Measurements from ENCODE around the gene TMEM52.
A peak's percentile ranks its signal among the peaks of the same experiment; 100 is the strongest.
"Not testable (repeated sequence)": the region's sequence is repeated elsewhere in the genome, so short reads cannot be mapped to it uniquely, and the experiment has no call there.

TMEM52 gene

GRCh38 chr1:1937549-1938275, 18.6 kb upstream of the TMEM52 start:
- Histone ChIP-seq H3K4me1 (ENCODE audit: control insufficient read depth, insufficient read depth, low read length) (no peaks in the 10 kb centered on the region), H3K36me3 (ENCODE audit: control insufficient read depth, insufficient read depth, low read length) (no peaks in the 10 kb centered on the region), H3K9ac (ENCODE audit: low read depth, low read length) (no peak overlapping the region), H3K27me3 (ENCODE audit: control insufficient read depth, insufficient read depth, low read length) (no peaks in the 10 kb centered on the region), H3K9me3 (ENCODE audit: control insufficient read depth, insufficient read depth, low read length) (peaks cover 14% of the 10 kb centered on the region), H3K4me3 (ENCODE audit: low read depth, low read length) (no peak overlapping the region), H3K27ac (ENCODE audit: low read depth, low read length) (no peak overlapping the region)

GRCh38 chr1:1937061-1937460, 18.0 kb upstream of the TMEM52 start:
- H3K9ac ChIP-seq (ENCODE audit: low read depth, low read length): no peak overlapping the region
- H3K4me1 ChIP-seq (ENCODE audit: control insufficient read depth, insufficient read depth, low read length): no peaks in the 10 kb centered on the region
- peaks cover 14% of the 10 kb centered on the region for H3K9me3 ChIP-seq (ENCODE audit: control insufficient read depth, insufficient read depth, low read length)
- H3K27me3 ChIP-seq (ENCODE audit: control insufficient read depth, insufficient read depth, low read length): no peaks in the 10 kb centered on the region
- no peaks in the 10 kb centered on the region for H3K36me3 ChIP-seq (ENCODE audit: control insufficient read depth, insufficient read depth, low read length)
- H3K4me3 ChIP-seq (ENCODE audit: low read depth, low read length): no peak overlapping the region
- no peak overlapping the region for H3K27ac ChIP-seq (ENCODE audit: low read depth, low read length)

- not testable (repeated sequence) for H3K27me3 ChIP-seq (ENCODE audit: control insufficient read depth, insufficient read depth, low read length); H3K4me1 ChIP-seq (ENCODE audit: control insufficient read depth, insufficient read depth, low read length); H3K9ac ChIP-seq (ENCODE audit: low read depth, low read length); H3K36me3 ChIP-seq (ENCODE audit: control insufficient read depth, insufficient read depth, low read length); H3K27ac ChIP-seq (ENCODE audit: low read depth, low read length)
- Histone ChIP-seq H3K4me3 (ENCODE audit: low read depth, low read length) (0 out of 2 replicates have a peak overlapping the region, but pooled peaks have one; percentile 14), H3K9me3 (ENCODE audit: control insufficient read depth, insufficient read depth, low read length) (peaks cover 14% of the 10 kb centered on the region)
Measured at GRCh38 chr1:1934848-1935247, 15.8 kb upstream of the TMEM52 start.

GRCh38 chr1:1929639-1930545, 10.8 kb upstream of the TMEM52 start:
- H3K9ac ChIP-seq (ENCODE audit: low read depth, low read length): no peak overlapping the region
- no peak overlapping the region for H3K4me3 ChIP-seq (ENCODE audit: low read depth, low read length)
- H3K36me3 ChIP-seq (ENCODE audit: control insufficient read depth, insufficient read depth, low read length): no peaks in the 10 kb centered on the region
- no peak overlapping the region for H3K27ac ChIP-seq (ENCODE audit: low read depth, low read length)
- no peaks in the 10 kb centered on the region for H3K27me3 ChIP-seq (ENCODE audit: control insufficient read depth, insufficient read depth, low read length)
- peaks cover 11% of the 10 kb centered on the region for H3K9me3 ChIP-seq (ENCODE audit: control insufficient read depth, insufficient read depth, low read length)
- no peaks in the 10 kb centered on the region for H3K4me1 ChIP-seq (ENCODE audit: control insufficient read depth, insufficient read depth, low read length)

DNA sequence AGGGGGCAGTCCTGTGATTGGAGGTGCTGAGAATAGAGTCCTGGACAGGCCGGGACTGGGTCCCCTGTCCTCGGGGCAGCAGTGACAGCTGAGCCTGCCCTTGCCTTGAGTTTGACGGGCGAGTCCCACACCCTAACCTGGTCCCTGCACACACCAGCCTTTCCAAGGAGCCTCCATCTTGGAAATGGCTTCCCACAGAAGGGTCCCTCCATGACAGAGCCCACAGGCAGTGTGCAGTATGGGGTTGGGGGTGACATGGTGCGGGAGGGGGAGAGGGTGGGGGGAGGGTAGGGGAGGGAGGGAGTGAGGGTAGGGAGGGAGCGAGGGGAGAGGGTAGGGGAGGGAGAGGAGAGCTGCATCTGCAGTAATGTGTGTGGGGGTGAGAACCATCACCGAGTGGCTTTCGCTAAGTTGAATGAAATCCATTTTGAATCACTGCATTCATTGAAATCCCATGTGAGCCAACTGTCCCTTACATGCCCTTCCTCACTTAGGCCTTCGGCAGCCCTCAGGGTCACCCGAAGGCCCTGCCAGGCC, 10.1 kb upstream of the TMEM52 start:
- no peaks in the 10 kb centered on the region for H3K27me3 ChIP-seq (ENCODE audit: control insufficient read depth, insufficient read depth, low read length)

GRCh38 chr1:1928231-1929101, 9.4 kb upstream of the TMEM52 start:
- H3K9ac ChIP-seq (ENCODE audit: low read depth, low read length): no peak overlapping the region
- no peaks in the 10 kb centered on the region for H3K9me3 ChIP-seq (ENCODE audit: control insufficient read depth, insufficient read depth, low read length)
- H3K4me3 ChIP-seq (ENCODE audit: low read depth, low read length): no peak overlapping the region
- no peaks in the 10 kb centered on the region for H3K27me3 ChIP-seq (ENCODE audit: control insufficient read depth, insufficient read depth, low read length)
- H3K36me3 ChIP-seq (ENCODE audit: control insufficient read depth, insufficient read depth, low read length): no peaks in the 10 kb centered on the region
- H3K4me1 ChIP-seq (ENCODE audit: control insufficient read depth, insufficient read depth, low read length): no peaks in the 10 kb centered on the region
- no peak overlapping the region for H3K27ac ChIP-seq (ENCODE audit: low read depth, low read length)

More for the DNA sequence above, 10.1 kb upstream of the TMEM52 start:
- Histone ChIP-seq H3K4me1 (ENCODE audit: control insufficient read depth, insufficient read depth, low read length) (no peaks in the 10 kb centered on the region), H3K36me3 (ENCODE audit: control insufficient read depth, insufficient read depth, low read length) (no peaks in the 10 kb centered on the region), H3K27ac (ENCODE audit: low read depth, low read length) (no peak overlapping the region), H3K4me3 (ENCODE audit: low read depth, low read length) (no peak overlapping the region), H3K9ac (ENCODE audit: low read depth, low read length) (no peak overlapping the region), H3K9me3 (ENCODE audit: control insufficient read depth, insufficient read depth, low read length) (peaks cover 4% of the 10 kb centered on the region)

DNA sequence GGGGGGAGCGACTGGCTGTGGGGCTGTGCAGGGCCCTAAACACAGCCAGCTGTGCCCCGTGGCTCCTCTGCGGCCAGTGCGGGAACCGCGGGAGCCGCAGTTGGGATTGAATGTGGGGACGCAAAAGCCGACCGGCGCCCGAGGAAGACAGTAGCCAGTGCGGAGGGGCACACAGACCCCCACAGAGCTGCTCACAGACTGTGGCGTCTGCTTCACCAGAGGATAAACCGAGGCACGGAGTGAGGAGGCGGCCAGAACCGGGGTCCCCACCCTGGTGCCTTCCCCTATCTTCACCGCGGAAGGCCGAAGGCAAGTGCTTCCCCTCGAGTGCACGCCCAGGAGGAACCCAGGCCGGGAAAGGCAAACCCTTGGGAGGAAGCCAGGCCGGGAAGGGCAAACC, 8.7 kb upstream of the TMEM52 start:
- Histone ChIP-seq H3K4me1 (ENCODE audit: control insufficient read depth, insufficient read depth, low read length) (no peaks in the 10 kb centered on the region), H3K36me3 (ENCODE audit: control insufficient read depth, insufficient read depth, low read length) (no peaks in the 10 kb centered on the region), H3K9ac (ENCODE audit: low read depth, low read length) (no peak overlapping the region), H3K27ac (ENCODE audit: low read depth, low read length) (no peak overlapping the region), H3K4me3 (ENCODE audit: low read depth, low read length) (no peak overlapping the region), H3K9me3 (ENCODE audit: control insufficient read depth, insufficient read depth, low read length) (no peaks in the 10 kb centered on the region), H3K27me3 (ENCODE audit: control insufficient read depth, insufficient read depth, low read length) (no peaks in the 10 kb centered on the region)

GRCh38 chr1:1926886-1927660, 8.0 kb upstream of the TMEM52 start:
- no peak overlapping the region for H3K4me3 ChIP-seq (ENCODE audit: low read depth, low read length)
- H3K9me3 ChIP-seq (ENCODE audit: control insufficient read depth, insufficient read depth, low read length): no peaks in the 10 kb centered on the region
- H3K4me1 ChIP-seq (ENCODE audit: control insufficient read depth, insufficient read depth, low read length): no peaks in the 10 kb centered on the region
- no peak overlapping the region for H3K9ac ChIP-seq (ENCODE audit: low read depth, low read length)
- H3K27ac ChIP-seq (ENCODE audit: low read depth, low read length): no peak overlapping the region
- H3K27me3 ChIP-seq (ENCODE audit: control insufficient read depth, insufficient read depth, low read length): no peaks in the 10 kb centered on the region
- H3K36me3 ChIP-seq (ENCODE audit: control insufficient read depth, insufficient read depth, low read length): no peaks in the 10 kb centered on the region

DNA sequence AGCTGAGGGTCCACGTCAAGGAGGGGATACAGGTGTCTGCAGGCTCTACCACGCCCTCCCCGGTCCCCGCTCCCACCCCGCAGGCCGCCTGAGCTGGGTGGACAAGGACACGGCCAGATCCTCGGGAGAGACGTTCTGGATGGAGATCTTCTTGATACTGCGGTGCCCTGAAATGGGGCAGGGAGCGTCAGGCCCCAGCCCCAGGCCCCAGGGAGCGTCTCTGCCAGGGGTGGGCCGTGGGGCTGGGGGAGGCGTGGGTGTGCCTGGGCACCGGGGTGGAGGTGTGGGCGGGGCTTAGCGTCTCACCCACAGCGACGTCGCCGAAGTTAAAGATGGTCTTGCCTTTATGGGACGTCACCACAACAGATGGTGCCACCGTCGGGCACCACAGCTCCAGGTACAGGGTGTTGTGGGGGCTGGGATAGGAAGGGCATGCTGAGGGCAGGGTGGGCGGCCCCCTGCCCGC, 7.3 kb upstream of the TMEM52 start:
- no peaks in the 10 kb centered on the region for H3K4me1 ChIP-seq (ENCODE audit: control insufficient read depth, insufficient read depth, low read length)
- H3K4me3 ChIP-seq (ENCODE audit: low read depth, low read length): no peak overlapping the region
- no peaks in the 10 kb centered on the region for H3K36me3 ChIP-seq (ENCODE audit: control insufficient read depth, insufficient read depth, low read length)
- H3K27ac ChIP-seq (ENCODE audit: low read depth, low read length): no peak overlapping the region
- H3K27me3 ChIP-seq (ENCODE audit: control insufficient read depth, insufficient read depth, low read length): no peaks in the 10 kb centered on the region
- no peak overlapping the region for H3K9ac ChIP-seq (ENCODE audit: low read depth, low read length)
- no peaks in the 10 kb centered on the region for H3K9me3 ChIP-seq (ENCODE audit: control insufficient read depth, insufficient read depth, low read length)
